HL-60 (cell line): Measurements from ENCODE around the gene ENDOV.

Source experiments
- DNase-seq, 2 experiments: peaks; one replicate each; pipeline ENCODE4 v3.0.0-alpha.2; 2010 to 2020; ENCODE audit warnings: low read depth in 1 of 2, low spot score in 1 of 2
- H3K27ac ChIP-seq: fragments of 250-450 bp; sonication (Bioruptor Pico); replicated peaks from 2 replicates; pipeline ENCODE4 v1.5.1; 2020; ENCODE audit warnings: mild to moderate bottlenecking, moderate library complexity
- H3K27me3 ChIP-seq: fragments of 250-450 bp; sonication (Bioruptor Pico); 2 replicates; pipeline ENCODE4 v1.5.1; 2021; ENCODE audit warnings: mild to moderate bottlenecking, moderate library complexity; ENCODE audit not compliant: insufficient read depth, poor library complexity, severe bottlenecking
- H3K4me3 ChIP-seq: replicated peaks from 2 replicates; pipeline ENCODE4 v1.5.1; 2011; ENCODE audit warnings: mild to moderate bottlenecking, control low read depth, low read length; ENCODE audit not compliant: insufficient read depth
- GABPA ChIP-seq: IDR thresholded peaks from 2 replicates; pipeline ENCODE4 v1.6.1; 2012; ENCODE audit warnings: low read depth
- POLR2AphosphoS5 ChIP-seq: IDR thresholded peaks from 2 replicates; pipeline ENCODE4 v1.6.1; 2012; ENCODE audit warnings: low read depth
- SPI1 ChIP-seq: IDR thresholded peaks from 2 replicates; pipeline ENCODE4 v1.6.1; 2012; ENCODE audit warnings: low read depth, mild to moderate bottlenecking, borderline replicate concordance
- TF ChIP-seq, protein P1 (sequence below): IDR thresholded peaks from one replicate; pipeline ENCODE4 v1.5.1; 2011; ENCODE audit warnings: low read length, control low read depth, inconsistent platforms; ENCODE audit not compliant: insufficient read depth
- TF ChIP-seq, protein P2 (sequence below): IDR thresholded peaks from 2 replicates; pipeline ENCODE4 v1.6.1; 2012; ENCODE audit warnings: low read depth; ENCODE audit not compliant: insufficient replicate concordance

The ENDOV gene

DNA sequence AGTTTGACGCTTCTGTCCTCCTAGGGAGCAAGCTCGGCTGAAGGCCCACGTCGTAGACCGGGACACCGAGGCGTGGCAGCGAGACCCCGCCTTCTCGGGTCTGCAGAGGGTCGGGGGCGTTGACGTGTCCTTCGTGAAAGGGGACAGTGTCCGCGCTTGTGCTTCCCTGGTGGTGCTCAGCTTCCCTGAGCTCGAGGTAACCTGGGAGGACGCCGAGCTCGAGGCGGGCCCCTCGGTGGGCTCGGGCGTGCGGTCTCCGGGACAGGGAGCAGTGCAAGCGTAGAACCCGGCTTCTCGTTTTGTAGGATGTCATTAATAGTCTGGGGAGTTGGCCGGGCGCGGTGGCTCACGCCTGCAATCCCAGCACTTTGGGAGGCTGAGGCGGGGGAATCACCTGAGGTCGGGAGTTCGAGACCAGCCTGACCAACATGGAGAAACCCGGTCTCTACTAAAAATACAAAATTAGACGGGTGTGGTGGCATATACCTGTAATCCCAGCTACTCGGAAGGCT lies 715 bp downstream of the ENDOV start:
- no peak for DNase-seq
- TF ChIP-seq POLR2AphosphoS5 (no peak), SPI1 (no peak), GABPA (no peak)
- TF ChIP-seq, protein P1, sequence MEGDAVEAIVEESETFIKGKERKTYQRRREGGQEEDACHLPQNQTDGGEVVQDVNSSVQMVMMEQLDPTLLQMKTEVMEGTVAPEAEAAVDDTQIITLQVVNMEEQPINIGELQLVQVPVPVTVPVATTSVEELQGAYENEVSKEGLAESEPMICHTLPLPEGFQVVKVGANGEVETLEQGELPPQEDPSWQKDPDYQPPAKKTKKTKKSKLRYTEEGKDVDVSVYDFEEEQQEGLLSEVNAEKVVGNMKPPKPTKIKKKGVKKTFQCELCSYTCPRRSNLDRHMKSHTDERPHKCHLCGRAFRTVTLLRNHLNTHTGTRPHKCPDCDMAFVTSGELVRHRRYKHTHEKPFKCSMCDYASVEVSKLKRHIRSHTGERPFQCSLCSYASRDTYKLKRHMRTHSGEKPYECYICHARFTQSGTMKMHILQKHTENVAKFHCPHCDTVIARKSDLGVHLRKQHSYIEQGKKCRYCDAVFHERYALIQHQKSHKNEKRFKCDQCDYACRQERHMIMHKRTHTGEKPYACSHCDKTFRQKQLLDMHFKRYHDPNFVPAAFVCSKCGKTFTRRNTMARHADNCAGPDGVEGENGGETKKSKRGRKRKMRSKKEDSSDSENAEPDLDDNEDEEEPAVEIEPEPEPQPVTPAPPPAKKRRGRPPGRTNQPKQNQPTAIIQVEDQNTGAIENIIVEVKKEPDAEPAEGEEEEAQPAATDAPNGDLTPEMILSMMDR = no peak
- TF ChIP-seq, protein P2, sequence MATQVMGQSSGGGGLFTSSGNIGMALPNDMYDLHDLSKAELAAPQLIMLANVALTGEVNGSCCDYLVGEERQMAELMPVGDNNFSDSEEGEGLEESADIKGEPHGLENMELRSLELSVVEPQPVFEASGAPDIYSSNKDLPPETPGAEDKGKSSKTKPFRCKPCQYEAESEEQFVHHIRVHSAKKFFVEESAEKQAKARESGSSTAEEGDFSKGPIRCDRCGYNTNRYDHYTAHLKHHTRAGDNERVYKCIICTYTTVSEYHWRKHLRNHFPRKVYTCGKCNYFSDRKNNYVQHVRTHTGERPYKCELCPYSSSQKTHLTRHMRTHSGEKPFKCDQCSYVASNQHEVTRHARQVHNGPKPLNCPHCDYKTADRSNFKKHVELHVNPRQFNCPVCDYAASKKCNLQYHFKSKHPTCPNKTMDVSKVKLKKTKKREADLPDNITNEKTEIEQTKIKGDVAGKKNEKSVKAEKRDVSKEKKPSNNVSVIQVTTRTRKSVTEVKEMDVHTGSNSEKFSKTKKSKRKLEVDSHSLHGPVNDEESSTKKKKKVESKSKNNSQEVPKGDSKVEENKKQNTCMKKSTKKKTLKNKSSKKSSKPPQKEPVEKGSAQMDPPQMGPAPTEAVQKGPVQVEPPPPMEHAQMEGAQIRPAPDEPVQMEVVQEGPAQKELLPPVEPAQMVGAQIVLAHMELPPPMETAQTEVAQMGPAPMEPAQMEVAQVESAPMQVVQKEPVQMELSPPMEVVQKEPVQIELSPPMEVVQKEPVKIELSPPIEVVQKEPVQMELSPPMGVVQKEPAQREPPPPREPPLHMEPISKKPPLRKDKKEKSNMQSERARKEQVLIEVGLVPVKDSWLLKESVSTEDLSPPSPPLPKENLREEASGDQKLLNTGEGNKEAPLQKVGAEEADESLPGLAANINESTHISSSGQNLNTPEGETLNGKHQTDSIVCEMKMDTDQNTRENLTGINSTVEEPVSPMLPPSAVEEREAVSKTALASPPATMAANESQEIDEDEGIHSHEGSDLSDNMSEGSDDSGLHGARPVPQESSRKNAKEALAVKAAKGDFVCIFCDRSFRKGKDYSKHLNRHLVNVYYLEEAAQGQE = no peak
- H3K27me3 ChIP-seq = peaks cover 12% of the 10 kb centered on the region
- peak overlapping the region; percentile 91 for H3K27ac ChIP-seq
- peak overlapping the region; percentile 94 for H3K4me3 ChIP-seq

DNA sequence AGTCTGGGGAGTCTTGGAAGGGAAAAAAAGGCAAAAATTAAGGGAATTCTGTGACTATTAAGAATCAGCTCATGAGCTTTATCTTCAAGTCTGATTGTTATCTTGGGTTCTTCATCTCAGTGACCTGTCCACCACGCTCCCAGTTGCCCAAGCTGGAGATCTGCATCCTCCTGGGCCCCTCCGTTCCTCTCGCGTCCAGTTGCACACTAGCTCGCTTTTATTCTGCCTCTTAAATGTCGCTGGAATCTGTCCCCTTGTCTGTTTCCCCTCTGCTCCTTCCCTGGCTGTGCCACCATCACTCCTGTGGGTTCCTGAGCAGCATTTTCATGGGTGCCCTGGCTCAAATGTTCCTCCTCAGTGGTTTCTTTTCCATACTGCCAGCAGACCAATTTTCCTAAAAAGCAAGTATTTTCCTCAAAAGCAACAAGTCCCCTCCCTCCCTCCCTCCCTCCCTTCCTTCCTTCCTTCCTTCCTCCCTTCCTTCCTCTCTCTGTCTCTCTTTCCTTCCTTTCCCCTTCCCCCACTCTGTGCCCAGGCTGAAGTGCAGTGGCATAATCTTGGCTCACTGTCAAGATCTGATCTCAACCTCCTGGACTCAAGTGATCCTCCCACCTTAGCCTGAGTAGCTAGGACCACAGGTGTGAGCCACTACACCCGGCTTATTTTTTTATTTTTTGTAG lies 1.4 kb downstream of the ENDOV start:
- peaks cover 12% of the 10 kb centered on the region for H3K27me3 ChIP-seq
- TF ChIP-seq, protein P2 = no peak
- no peak for TF ChIP-seq POLR2AphosphoS5
- TF ChIP-seq SPI1 = no peak
- TF ChIP-seq GABPA = no peak
- DNase-seq = no peak
- no peak overlapping the region for H3K4me3 ChIP-seq
- H3K27ac ChIP-seq = no peak overlapping the region

DNA sequence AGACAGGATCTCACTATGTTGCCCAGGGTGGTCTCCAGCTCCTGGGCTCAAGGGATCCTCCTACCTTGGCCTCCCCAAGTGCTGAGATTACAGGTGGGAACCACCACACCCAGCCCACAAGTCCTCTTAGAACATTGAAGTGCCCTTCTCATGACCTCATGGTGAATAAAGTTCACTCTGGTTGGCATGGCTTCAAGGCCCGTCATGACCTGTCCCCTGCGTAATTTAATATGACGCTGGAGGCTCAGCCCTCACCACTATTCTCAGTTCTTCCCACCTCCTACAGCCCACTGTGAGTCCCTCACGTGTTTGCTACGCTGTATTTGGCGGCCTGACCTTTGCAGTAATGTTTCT lies 1.9 kb downstream of the ENDOV start:
- DNase-seq = no peak
- H3K4me3 ChIP-seq = no peak overlapping the region
- TF ChIP-seq POLR2AphosphoS5 (no peak), SPI1 (no peak), GABPA (no peak)
- TF ChIP-seq, protein P2 = no peak
- TF ChIP-seq, protein P1 = no peak
- H3K27me3 ChIP-seq = peaks cover 12% of the 10 kb centered on the region
- H3K27ac ChIP-seq = no peak overlapping the region
